ENCODE data around the gene R3HDM2. TPM values are rescaled to one million over a fixed set of nuclear protein-coding genes. Genes with fewer than 3 reads are reported as not detected.

R3HDM2 gene
- total RNA-seq, 1 donor from 2014 or later, result 86.8 TPM

DNA sequence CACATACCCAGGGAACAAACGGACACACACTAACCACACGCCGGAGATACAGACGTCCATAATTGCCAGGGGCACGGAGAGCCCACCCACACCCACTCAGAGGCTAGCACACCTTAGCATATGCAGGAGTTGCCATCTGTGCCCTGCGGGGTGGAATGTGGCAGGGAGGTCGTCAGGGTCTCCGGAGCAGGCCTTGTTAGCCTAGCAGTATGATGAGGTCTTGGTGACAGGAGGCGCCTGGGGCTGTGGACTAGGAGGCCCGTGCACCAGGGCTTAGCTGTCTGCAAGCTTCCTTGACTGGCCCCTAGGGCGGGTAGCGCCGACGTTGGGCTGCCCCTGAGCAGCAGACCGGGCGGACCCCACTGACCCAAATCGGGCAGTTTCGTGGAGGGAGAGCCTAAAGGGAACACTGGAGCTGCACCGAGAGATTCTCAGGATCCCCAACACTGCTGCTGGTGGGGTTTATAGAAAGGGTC is 189.9 kb downstream of the R3HDM2 start:
- peaks cover 22% of the 10 kb centered on the region for H3K4me1 Mint-ChIP-seq (ENCODE audit: low read depth)
- TF ChIP-seq, protein P1, sequence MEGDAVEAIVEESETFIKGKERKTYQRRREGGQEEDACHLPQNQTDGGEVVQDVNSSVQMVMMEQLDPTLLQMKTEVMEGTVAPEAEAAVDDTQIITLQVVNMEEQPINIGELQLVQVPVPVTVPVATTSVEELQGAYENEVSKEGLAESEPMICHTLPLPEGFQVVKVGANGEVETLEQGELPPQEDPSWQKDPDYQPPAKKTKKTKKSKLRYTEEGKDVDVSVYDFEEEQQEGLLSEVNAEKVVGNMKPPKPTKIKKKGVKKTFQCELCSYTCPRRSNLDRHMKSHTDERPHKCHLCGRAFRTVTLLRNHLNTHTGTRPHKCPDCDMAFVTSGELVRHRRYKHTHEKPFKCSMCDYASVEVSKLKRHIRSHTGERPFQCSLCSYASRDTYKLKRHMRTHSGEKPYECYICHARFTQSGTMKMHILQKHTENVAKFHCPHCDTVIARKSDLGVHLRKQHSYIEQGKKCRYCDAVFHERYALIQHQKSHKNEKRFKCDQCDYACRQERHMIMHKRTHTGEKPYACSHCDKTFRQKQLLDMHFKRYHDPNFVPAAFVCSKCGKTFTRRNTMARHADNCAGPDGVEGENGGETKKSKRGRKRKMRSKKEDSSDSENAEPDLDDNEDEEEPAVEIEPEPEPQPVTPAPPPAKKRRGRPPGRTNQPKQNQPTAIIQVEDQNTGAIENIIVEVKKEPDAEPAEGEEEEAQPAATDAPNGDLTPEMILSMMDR (IDR thresholded peaks at IDR 0.05; ENCODE audit: unreplicated experiment), result no peak
- no peak overlapping the region for H3K27ac Mint-ChIP-seq
- no peak for DNase-seq (ENCODE audit: low spot score, unreplicated experiment)
- H3K4me3 Mint-ChIP-seq (ENCODE audit: low read depth), result peak overlapping the region; percentile 69
- H3K36me3 Mint-ChIP-seq (ENCODE audit: insufficient read depth), result peaks cover 1% of the 10 kb centered on the region
- H3K27me3 Mint-ChIP-seq, result peaks cover 81% of the 10 kb centered on the region
- no peaks in the 10 kb centered on the region for H3K9me3 Mint-ChIP-seq (ENCODE audit: low read depth)

DNA sequence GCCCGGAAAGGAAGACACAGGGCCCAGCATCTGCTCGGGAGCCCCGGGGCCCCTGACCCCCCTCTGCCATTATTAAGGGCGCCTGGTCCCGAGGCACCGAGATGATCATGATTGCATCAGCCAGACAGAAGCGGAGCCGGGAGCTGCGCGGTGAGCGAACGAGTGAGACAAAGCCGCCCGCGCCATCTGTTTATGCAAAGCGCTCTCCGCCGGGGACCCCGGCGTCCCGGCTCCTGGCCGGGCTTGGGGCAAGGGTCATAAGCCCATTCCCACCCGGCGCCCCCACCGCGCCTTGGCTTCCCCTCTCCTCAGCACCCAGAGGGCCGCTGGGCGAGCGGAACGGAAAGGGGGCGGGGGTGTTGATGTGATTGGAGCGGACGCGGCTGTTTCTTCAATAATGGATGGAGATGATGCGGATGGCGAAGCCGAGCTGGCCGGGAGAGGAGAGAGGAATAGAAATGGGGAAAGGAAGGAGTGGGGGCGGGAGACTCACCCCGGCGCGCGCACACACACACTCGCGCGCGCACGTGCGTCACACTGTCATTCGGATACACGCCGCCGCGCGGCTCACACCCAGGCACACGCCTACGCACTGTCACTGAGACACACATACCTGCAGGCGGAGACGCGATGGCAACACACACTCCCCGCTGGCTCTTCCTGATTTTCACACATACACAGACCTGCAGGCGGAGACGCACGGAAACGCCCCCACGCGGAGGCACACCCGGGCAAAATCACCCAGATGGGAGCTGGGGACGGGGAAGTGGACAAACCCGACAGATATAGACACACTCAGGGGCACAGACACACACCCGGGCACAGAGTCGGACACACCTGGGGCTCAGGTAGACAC is 190.5 kb downstream of the R3HDM2 start:
- H3K9me3 Mint-ChIP-seq (ENCODE audit: low read depth), result no peaks in the 10 kb centered on the region
- peaks cover 22% of the 10 kb centered on the region for H3K4me1 Mint-ChIP-seq (ENCODE audit: low read depth)
- peaks cover 84% of the 10 kb centered on the region for H3K27me3 Mint-ChIP-seq
- no peak for DNase-seq (ENCODE audit: low spot score, unreplicated experiment)
- peaks cover 3% of the 10 kb centered on the region for H3K36me3 Mint-ChIP-seq (ENCODE audit: insufficient read depth)
- peak overlapping the region; percentile 69 for H3K4me3 Mint-ChIP-seq (ENCODE audit: low read depth)
- H3K27ac Mint-ChIP-seq, result peak overlapping the region; percentile 86
- TF ChIP-seq, protein P1 (IDR thresholded peaks at IDR 0.05; ENCODE audit: unreplicated experiment), result peak; percentile 6

DNA sequence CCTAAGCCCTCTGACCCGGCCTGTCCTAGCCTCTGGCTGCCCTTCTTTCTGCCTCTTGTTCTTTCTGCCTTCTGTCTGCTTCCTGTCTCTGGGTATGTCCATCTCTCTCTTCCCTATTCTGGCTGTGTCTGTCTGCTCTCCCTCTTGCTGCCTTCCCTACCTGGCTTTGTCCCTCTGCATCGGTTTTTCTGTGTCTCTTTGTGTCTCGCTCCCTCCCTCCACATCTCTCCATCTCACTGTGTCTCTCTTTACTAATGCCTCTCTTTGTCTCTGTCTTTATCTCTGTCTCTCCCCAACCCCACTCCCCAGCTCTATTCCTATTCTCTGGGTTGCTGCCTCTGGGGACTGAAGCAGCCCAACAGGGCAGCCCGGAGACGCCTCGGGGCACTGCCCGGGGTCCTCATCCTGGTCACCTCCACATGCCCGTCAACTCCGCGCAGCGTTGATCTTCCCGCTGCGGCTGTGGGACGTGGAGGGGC is 191.2 kb downstream of the R3HDM2 start:
- Mint-ChIP-seq H3K9me3 (ENCODE audit: low read depth) (no peaks in the 10 kb centered on the region), H3K36me3 (ENCODE audit: insufficient read depth) (peaks cover 5% of the 10 kb centered on the region), H3K27me3 (peaks cover 82% of the 10 kb centered on the region), H3K27ac (peak overlapping the region; percentile 86), H3K4me3 (ENCODE audit: low read depth) (peak overlapping the region; percentile 69), H3K4me1 (ENCODE audit: low read depth) (peaks cover 22% of the 10 kb centered on the region)
- no peak for DNase-seq (ENCODE audit: low spot score, unreplicated experiment)
- TF ChIP-seq, protein P1 (IDR thresholded peaks at IDR 0.05; ENCODE audit: unreplicated experiment), result no peak

DNA sequence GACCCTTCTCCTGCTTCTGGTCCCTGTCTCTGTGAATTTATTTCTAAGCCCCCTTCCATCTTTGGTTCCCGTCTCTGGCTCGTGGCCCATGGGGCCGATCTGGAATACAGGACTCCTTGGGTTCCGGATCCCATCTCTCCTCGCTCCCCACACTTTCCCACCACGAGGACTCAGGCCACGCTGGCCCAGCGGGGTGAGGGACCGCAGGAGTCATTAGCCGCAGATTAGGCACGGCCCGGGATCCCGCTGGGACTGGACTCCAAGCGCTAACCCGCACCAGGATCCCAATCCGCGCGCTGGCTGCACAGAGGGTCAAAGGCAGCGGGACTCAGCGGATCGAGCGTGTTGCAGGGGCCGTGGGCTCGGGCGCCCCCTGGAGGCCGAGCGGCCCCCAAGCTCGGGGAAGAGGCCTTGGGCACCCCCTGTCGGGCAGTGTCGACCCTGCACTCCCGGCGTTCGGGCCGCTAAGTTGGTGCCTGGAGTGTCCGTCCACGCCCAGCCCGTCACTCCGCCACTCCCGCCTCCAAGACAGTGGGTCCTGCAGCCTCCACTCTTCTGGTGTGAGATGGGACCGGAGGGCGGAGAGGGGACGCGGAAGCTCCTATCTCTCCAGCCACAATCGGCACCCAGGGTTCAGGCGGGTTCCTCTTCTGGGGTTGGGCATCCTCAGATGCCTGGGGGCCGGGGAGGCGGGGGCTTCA is 191.8 kb downstream of the R3HDM2 start:
- no peaks in the 10 kb centered on the region for H3K9me3 Mint-ChIP-seq (ENCODE audit: low read depth)
- H3K27ac Mint-ChIP-seq, result peak overlapping the region; percentile 89
- H3K27me3 Mint-ChIP-seq, result peaks cover 82% of the 10 kb centered on the region
- peak; percentile 89 for DNase-seq (ENCODE audit: low spot score, unreplicated experiment)
- H3K36me3 Mint-ChIP-seq (ENCODE audit: insufficient read depth), result peaks cover 11% of the 10 kb centered on the region
- H3K4me3 Mint-ChIP-seq (ENCODE audit: low read depth), result peak overlapping the region; percentile 67
- TF ChIP-seq, protein P1 (IDR thresholded peaks at IDR 0.05; ENCODE audit: unreplicated experiment), result peak; percentile 100
- H3K4me1 Mint-ChIP-seq (ENCODE audit: low read depth), result peaks cover 22% of the 10 kb centered on the region

All from progenitor cell of endocrine pancreas (in vitro differentiated cells).